ENCODE data around the gene KRT80. TPM values are rescaled to one million over a fixed set of nuclear protein-coding genes. Genes with fewer than 3 reads are reported as not detected.

The KRT80 gene
- polyA plus RNA-seq, 3 donors, result 0.70 to 1.1 (median 0.99) TPM

DNA sequence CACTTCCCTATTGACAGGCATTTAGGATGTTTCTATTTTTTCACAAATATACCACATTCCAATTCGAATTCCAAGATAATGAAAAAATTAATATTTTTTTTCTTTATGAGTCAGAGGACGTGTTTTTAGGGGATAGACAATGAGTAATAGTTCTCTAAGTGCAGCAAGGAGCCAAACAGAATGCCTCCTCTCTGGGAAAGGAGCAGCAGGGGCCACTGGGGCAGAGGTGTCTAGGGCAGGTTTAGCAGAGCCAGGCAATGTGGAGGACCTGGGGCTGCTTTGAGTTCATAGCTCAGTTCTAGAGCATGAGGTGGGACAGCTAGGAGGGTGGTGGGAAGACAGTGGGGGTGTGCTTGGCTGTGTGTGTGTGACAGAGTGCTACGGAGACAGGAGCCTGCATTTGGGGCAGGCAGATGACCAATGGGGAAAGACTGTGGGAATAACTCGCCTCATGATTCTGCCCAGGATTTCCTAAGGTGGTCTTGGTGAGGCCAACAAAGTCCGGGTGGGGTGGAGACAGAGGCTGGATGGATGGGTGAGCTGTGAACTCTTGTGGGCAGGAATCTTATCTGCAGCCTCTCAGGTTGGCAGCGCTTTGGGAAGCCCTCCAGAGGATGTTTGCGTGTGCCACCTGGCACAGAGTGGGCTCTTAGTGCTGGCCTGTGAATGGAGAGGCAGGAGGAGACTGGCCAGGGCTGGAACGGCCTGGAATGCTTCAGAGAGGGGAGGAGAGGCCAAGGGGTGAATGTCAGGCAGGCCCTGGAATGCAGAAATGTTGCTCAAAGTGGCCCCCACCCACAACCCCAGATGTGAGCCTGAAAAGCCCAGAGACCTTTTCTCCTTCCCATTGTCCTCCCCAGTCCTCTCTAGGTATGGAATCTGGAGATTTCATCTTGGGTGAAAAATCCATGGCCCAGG lies 38.8 kb upstream of the KRT80 start:
- no peak for DNase-seq

DNA sequence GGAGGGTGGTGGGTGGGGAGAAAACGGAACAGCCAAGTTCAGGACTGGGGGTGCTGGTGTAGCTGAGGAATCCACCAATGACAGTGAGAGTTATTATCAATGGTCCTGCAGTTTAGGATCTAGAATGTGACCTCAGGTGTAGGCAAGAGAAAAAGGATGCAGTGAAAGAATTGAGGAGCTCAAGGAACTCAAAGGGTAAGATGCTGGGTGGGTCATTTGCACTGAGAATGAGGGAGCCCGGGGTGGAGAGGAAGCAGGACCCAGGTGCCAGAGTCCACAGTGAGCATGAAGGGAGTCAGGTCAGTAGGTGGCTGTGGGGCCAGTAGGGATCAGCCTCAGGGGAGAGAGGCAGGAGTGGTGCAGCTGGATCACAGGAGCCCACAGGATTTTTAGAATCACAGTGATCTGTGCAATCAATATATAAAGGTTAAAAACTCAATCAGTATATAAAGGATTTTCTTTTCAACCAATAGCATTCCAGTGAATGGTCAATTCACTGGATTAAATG lies 38.1 kb upstream of the KRT80 start:
- DNase-seq, result no peak

DNA sequence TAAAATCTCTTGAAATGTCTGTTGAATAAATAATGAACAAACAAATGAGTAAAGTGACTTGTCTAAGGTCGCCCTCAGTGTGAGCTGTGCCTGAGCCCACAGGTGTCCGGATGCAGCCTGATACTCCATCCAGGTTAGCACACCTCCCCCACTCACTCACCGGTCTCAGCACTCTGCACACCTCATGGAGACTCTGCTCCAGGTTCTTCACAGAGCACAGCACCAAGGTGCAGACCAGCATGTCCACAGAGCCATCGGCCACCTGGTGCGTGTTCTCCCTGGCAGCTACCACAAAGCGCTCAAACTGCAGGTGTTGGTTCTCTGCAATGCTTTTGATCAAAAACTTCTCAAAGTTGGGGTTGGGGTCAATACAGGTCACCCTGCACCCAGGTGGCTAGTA lies 37.1 kb upstream of the KRT80 start:
- no peak for DNase-seq

DNA sequence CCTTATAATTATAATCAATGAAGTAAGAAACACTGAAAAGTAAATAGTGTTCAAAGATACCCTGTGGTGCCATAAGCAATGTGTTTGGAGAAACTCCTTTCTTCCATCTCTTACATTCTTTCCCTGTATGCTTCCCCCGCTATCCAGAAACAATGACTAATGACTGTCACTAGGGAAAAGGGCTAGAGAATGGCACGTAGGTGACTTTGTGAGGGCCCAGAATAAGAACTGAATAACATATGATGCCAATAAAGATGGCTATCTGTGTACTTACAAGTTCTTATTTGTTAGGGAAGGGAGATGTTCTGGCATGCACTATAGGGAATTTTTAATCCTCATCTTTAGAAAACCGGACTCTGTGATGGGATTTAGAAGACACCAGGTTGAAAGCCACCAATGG lies 36.6 kb upstream of the KRT80 start:
- DNase-seq, result no peak

DNA sequence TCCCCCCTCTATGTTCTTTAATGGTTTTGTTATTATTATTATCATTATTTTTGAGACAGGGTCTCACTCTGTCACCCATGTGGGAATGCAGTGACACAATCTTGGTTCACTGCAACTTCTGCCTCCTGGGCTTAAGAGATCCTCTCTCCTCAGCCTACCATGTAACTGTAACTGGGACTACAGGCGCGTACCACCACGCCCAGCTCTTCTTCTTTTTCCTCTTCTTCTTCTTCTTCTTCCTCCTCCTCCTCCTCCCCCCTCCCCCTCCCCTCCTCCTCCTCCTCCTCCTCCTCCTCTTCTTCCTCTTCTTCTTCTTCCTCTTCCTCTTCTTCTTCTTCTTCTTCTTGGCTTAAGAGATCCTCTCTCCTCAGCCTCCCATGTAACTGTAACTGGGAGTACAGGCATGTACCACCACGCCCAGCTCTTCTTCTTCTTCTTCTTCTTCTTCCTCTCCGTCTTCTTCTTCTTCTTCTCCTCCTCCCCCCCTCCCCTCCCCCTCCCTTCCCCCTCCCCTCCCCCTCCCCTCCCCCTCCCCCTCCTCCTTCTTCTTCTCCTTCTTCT lies 35.9 kb upstream of the KRT80 start:
- DNase-seq, result no peak

DNA sequence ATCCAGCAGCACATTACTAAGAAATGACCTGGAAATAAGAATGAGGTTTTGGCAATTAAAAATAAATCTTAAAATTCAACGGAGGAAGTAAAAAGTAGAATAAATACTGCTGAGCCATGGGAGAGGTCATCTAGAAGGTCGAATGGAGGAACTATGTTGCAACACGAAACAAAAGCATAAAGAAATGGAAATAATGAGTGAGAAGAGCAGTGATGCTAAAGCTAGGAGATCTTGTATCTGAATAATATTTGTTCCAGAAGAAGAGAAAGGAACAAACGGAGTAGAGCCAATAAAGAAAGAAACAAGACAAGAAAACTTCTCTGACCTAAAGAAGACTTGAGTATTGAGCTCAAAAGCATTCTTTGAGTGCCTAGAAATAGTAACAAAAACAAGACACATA lies 34.6 kb upstream of the KRT80 start:
- DNase-seq, result no peak

DNA sequence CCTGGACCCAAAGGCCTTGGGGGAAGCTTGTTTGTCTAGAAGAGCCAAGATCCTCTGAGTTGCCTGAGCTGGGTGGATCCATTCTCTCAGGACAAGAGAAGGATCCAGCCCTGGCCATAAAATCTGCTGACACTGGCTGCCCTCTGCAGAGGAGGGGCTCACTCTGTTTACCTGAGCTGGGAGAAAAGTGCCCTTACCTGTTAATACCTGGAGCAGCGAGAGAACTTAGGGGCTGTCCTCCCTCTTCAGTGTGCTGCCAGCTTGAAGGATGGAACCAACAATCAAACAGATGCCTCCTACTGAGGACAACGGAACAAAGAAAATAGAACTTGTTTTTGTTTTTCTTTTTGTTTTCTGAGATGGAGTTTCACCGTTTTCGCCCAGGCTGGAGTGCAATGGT lies 33.9 kb upstream of the KRT80 start:
- DNase-seq, result no peak

DNA sequence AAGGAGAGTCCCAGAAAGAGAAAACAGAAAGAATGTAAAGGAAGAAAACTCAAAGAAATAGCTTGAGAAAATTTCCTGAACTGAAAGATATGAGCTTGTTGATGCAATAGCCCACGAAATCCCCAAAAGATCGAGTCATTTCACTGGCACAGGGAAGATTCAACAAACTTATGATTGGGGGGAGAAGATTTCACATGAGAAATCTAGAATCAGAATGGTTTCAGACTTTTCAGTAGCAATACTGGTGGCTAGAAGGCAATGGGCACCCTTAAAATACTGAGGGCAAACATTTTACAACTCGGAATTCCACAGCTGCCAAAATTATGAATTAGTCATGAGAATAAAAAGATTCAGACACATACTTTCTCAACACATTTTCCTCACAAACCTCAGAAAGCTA lies 32.3 kb upstream of the KRT80 start:
- DNase-seq, result no peak

DNA sequence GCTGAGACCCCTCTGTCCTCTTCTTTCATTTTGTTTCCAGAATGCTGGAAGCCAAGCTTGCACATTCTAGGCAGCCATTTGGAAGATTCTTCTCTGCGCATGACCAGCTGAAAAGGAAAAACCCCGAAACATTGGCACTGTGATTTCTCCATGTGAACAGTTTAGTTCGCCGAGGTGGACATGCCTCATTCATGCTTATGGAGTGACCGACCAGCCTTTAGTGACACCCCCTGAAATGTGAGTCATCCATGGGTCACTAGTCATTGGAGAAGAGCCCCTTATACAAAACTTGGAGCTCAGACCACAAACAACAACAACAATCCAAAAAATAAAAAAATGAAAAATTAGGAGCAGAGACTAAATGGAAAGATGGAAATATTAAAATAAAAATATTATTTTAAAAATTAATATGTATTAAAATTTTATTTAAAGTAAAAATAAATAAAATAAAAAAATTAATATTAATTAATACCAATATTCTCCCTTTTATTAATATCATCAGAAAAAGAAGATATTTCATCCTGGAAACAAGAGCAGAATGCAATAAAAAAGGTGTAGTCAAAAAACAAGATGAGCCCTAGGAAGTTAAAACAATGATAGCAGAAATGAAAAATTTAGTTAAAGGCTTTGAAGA lies 31.7 kb upstream of the KRT80 start:
- no peak for DNase-seq

DNA sequence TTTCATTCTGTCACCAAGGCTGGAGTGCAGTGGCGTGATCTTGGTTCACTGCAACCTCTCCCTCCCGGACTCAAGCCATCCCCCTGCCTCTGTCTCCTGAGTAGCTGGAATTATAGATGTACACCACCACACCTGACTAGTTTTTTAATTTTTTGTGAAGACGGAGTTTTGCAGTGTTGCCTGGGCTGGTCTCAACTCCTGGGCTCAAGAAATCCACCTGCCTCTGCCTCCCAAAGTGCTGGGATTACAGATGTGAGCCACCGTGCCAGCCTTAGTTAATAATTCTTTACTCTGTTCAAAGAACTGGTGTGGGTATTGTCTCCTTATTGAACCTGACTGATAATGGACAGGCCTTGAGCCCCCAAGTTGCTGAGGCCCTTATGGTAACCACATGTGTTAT lies 30.9 kb upstream of the KRT80 start:
- no peak for DNase-seq

DNA sequence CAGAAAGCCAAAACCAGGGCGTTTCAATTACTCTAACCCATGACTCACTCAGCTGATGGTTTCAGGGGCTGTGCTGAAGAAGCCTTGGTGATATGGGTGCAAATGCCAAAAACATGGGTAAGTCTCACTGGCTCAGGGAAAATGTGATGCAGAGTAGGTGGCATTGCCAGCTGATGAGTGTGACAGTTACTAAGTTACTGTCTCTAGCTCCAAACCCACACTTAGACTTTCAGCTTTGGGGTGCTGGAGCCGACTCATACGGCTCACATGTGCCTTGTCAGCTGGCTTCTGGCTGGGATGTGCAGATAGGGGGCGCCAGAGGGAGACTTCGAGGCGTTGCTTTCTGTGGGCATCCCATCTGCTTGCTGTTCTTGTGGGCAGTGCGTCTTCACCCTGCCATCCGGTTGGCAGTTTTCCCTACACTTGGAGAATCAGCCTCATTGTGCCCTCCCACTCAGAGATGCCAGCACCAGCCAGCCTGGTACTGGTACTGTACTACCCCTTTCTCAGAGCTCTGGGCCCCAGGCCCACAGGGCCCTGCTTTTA lies 30.2 kb upstream of the KRT80 start:
- DNase-seq, result peak; percentile 43

DNA sequence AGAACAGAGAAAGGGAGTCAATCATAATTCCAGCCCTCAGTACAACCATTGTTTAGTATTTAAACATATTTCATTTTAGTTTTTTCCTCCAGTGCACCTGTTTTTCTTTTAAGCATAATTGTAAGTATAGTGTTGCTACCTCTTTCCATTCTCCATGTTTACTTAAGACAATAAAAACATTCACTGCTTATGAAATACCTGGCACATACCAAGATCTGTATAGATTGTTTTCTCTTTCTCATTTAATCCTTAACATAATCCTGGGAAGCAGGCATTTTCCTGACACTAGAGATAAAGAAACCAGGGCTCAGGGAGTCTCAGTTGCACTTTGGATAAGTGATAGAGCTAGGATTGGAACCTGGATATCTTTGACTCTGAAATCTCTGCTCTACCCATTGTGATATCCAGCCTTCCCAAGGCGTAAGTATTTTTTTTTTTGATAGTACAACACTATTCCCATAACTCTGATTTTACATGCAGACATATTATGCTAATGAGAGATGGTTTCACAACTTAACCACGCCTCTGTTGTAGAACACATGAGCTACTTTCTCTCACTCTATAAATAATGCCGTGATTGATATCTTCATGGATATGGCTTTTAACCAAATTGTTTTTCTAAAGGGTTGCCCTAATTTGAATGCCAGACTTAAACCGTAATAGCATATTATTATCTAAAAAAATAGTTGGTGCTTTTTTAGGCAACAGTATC lies 29.4 kb upstream of the KRT80 start:
- no peak for DNase-seq

DNA sequence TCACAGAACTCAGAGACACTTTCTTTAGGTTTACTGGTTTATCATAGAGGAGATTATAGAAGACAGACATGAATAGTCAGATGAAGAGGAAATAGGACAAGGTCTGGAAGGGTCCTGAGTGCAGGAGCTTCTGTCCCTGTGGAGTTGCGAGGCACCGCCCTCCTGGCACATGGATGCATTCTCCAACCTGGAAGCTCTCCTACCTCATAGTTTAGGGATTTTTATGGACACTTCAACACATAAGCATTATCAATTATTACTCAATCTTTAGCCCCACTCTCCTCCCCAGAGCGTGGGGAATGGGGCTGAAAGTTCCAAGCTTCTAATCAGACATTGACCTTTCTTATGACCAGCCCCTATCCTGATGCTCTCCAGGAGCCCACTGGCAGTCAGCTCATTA lies 28.7 kb upstream of the KRT80 start:
- no peak for DNase-seq

DNA sequence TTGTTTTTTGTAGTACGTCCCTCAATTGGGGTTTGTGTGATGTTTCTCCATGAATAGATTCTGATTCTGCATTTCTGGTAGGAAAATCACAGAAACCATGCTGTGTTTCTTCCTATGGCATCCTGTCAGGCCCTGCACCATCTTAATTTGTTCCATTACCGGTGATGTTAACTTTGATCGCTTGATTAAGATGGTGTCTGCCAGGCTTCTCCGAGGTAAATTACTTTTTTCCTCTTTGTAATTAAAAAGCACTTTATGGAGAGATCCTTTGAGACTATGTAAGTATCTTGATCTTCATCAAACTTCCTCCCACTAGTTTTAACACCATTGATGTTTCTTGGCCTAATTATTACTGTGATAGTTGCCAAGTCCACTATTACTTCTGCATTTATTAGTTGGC lies 26.2 kb upstream of the KRT80 start:
- DNase-seq, result no peak

DNA sequence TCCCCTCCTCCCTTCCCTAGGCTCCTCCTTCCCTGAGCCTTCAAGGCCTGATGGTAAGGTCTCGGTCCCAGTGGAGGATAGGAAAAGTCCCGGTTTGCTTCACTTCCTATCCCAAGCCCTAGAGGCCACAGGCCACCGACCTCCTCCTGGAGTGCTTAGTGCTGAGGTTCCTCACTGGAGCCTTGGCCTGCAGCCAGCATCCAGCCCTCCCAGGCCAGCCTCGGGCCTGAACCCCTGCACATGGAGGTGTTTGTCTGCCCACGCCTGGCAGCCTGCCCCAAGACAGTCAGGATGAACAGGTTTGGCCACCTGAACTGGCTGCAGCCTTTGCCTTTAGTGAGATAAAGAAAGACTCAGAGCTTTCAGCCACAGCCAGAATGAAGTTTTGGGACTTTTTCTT lies 25.4 kb upstream of the KRT80 start:
- DNase-seq, result no peak

DNA sequence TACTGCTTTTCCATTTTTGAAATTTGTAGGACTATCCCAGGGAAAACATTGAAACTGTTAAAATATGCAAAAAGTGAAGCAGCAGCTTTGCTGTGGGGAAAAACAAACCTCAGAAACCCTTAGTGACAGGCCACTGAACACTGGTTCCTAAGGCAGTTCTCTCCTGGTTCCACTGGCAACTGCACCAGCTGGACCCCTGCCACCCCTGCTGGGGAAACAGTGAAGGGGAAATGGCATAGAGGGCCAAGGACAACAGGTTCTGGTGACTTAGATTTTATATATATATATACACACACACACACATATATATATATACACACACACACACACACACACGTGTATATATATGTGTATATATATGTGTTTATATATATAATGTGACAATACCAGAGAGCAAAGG lies 25.0 kb upstream of the KRT80 start:
- DNase-seq, result no peak

DNA sequence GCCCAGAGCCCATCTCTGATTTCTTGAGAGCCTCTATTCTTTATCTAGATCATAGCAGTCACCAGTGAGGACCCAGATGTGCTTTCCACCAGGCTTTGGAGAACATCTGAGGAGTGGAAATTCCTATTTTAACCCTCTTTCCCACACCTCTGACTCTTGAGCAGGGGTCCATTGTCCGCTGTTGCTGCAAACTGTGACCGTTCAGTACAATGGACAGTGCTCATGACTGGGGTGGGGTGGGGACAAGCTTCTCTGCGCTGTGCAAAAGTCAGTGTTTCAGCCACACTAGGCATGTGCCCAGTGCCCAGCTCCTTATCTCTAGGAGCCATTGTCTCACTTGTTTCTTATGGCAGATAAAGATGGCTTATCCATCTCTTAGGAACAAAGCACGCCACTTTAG lies 24.3 kb upstream of the KRT80 start:
- DNase-seq, result no peak

DNA sequence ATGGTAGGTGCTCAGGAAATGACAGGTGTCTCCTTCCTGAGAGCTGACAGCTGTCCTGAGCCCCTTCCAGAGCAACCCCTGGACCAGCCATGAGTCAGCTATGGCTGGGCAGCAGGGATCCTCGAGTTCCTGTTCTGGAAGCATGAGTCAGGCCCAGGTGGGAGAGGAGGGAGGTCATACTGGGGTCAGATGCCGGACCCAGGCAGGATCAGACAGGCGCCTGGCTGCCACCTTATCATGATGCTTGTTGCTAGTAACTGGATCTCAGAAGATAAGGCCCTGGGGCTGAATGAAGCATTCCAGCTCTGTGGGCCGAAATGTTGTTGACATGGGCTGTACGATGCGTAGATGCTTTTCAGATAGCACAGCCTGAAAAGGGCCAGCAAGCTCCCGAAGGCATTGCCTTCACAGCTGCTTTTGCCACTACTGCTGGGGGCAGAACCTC lies 23.8 kb upstream of the KRT80 start:
- DNase-seq, result no peak

DNA sequence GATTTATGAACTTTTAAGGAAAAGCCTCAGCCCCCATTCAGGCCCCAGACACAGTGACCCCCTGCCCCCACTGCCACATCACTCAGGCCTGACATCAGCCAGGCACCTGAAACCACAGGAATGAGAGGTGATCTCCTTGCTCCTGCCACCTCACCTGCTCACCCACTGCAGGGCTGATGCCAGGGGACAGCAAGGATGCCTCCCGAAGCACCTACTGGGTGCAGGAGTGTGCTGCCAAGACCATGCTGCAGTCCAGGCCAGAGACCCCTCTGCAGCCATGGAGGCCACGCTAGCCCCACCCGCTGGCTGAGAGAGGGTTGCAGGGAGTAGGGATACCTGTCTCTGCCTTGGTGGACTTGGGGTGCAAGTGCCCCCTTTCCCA lies 22.6 kb upstream of the KRT80 start:
- DNase-seq, result no peak

DNA sequence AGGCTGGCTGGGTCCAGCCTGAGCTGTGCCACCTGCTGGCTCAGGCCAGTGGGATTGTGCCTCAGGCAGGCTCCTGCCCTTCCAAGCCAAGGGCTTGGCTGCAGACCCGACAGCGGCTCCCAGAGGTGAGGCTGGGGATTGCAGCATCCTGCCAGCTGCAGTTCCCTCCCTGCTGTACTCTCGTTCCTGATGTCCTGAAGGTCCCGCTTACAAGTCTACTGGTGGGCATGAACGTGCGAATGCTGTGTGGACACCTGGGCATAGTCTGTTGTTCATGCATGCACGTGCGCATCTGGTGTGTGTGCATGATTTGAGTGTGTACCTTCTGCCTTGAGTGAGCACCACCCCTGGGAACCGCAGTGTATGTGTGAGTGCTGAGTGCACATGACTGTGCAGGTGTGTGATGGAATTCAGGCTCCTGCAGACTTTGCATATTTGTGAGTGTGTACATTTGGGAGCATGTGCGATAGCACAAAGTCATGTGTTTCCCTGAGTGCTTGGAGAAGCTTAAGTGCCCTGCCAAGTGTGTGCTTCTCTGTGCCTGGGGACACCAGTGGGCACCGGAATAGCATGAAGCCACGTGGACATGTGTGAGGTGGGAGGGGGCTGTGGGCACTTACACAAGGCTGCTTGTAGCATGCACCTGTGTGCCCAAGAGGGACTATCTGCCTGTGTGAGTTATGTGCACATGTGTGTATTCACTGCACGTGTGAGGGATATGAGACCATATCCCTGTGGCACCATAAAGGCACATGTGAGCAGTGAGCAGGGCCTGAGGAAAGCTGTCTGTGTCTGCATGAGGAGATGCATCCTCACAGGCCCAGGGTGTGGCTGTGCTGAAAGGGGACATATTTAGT lies 22.0 kb upstream of the KRT80 start:
- DNase-seq, result peak; percentile 66
